HCT116 (cell line): ENCODE results near the gene TDRD7. TPM values are rescaled to one million over a fixed set of nuclear protein-coding genes. Genes with fewer than 3 reads are reported as not detected.

Experiments used
- ATAC-seq: fragments of 200-7000 bp; cut with Tn5 transposase; 2 replicates; pipeline ENCODE4 v1.9.1; 2020; ENCODE audit warnings: mild to moderate bottlenecking, moderate library complexity
- BruUV-seq: library from RNA; stranded (reverse); fragments of 400-500 nt; replicated peaks from 2 replicates; lab custom pipeline; 2021; lab: Mats Ljungman, UMichigan
- CTCF ChIA-PET: fragments of 300-600 bp; sonication (Branson Sonifier 250); formaldehyde crosslinking; loops from one replicate; lab custom pipeline; 2021; ENCODE audit warnings: antibody characterized with exemption; lab: Charles Lee
- POLR2A ChIA-PET: fragments of 300-600, 350-600 bp; sonication (Branson Sonifier 250); formaldehyde crosslinking; loops from one replicate; lab custom pipeline; 2021; ENCODE audit warnings: antibody characterized with exemption; lab: Charles Lee
- RAD21 ChIA-PET, 2 experiments: fragments of 300-600 bp; sonication (Branson Sonifier 250); formaldehyde crosslinking; loops; one replicate each; lab custom pipeline; 2023; ENCODE audit warnings: low total read pairs in 2 of 2; ENCODE audit not compliant: uncharacterized antibody in 2 of 2, unreplicated experiment in 2 of 2, low non-redundant PET in 1 of 2; lab: Charles Lee
- DNase-seq: peaks from one replicate; pipeline ENCODE4 v3.0.0-alpha.2; 2010; ENCODE audit warnings: low read depth, low spot score
- H2AFZ ChIP-seq: fragments of 200-600 bp; shearing (Covaris generic), sonication (generic); 2 replicates; pipeline ENCODE4 v1.6.1; 2017; ENCODE audit warnings: low read depth, mixed run types, mixed read lengths, antibody characterized with exemption, low read length; ENCODE audit not compliant: poor library complexity, severe bottlenecking
- H3K27ac ChIP-seq: 2 replicates; pipeline ENCODE4 v1.5.1; 2012; ENCODE audit warnings: low read depth, low read length
- H3K27me3 ChIP-seq: fragments of 200-600 bp; sonication (generic); 2 replicates; pipeline ENCODE4 v1.6.1; 2016; ENCODE audit warnings: mixed run types, low read length, mixed read lengths; ENCODE audit not compliant: insufficient read depth
- H3K36me3 ChIP-seq, 2 experiments: fragments of 200-500 bp in 1 of 2; fragments of 200-600 bp in 1 of 2; sonication (Bioruptor generic) in 1 of 2; sonication (generic) in 1 of 2; 2 replicates each; pipeline versions ENCODE4 v1.5.1 to v1.6.1; 2014 to 2016; ENCODE audit warnings: low read length in 2 of 2, inconsistent platforms in 1 of 2, mixed read lengths in 1 of 2, mixed run types in 1 of 2; ENCODE audit not compliant: insufficient read depth in 2 of 2, control insufficient read depth in 1 of 2
- H3K4me1 ChIP-seq, 2 experiments: fragments of 200-600 bp in 1 of 2; sonication (generic) in 1 of 2; 2 replicates each; pipeline versions ENCODE4 v1.5.1 to v1.6.1; 2012 to 2017; ENCODE audit warnings: low read length in 2 of 2, inconsistent platforms in 1 of 2, mild to moderate bottlenecking in 1 of 2, mixed read lengths in 1 of 2, mixed run types in 1 of 2, moderate library complexity in 1 of 2; ENCODE audit not compliant: insufficient read depth in 2 of 2, control insufficient read depth in 1 of 2
- H3K4me2 ChIP-seq: fragments of 200-600 bp; sonication (generic); 2 replicates; pipeline ENCODE4 v1.6.1; 2017; ENCODE audit warnings: mixed run types, low read length, mixed read lengths
- H3K4me3 ChIP-seq, 2 experiments: fragments of 200-600 bp in 1 of 2; sonication (generic) in 1 of 2; replicated peaks in 1 of 2; 2 replicates each; pipeline ENCODE4 v1.5.1; 2011 to 2016; ENCODE audit warnings: low read length in 2 of 2, control low read depth in 1 of 2, low read depth in 1 of 2, mild to moderate bottlenecking in 1 of 2, mixed read lengths in 1 of 2, mixed run types in 1 of 2
- H3K79me2 ChIP-seq: fragments of 200-600 bp; sonication (generic); 2 replicates; pipeline ENCODE4 v1.6.1; 2017; ENCODE audit warnings: mild to moderate bottlenecking, mixed run types, low read length, moderate library complexity, mixed read lengths; ENCODE audit not compliant: insufficient read depth
- H3K9ac ChIP-seq: fragments of 200-600 bp; sonication (generic); 2 replicates; pipeline ENCODE4 v1.6.1; 2016; ENCODE audit warnings: low read length, mixed read lengths
- H3K9me2 ChIP-seq: fragments of 200-600 bp; sonication (generic), shearing (Covaris generic); 2 replicates; pipeline ENCODE4 v1.6.1; 2017; ENCODE audit warnings: mixed run types, mild to moderate bottlenecking, moderate library complexity; ENCODE audit not compliant: insufficient read depth
- H3K9me3 ChIP-seq, 2 experiments: fragments of 200-500 bp in 1 of 2; fragments of 200-600 bp in 1 of 2; sonication (Bioruptor generic) in 1 of 2; sonication (generic) in 1 of 2; 2 replicates each; pipeline ENCODE4 v1.6.1; 2014 to 2017; ENCODE audit warnings: low read length in 2 of 2, mixed read lengths in 2 of 2, inconsistent platforms in 1 of 2, low read depth in 1 of 2, mild to moderate bottlenecking in 1 of 2, mixed run types in 1 of 2, moderate library complexity in 1 of 2; ENCODE audit not compliant: control insufficient read depth in 1 of 2, insufficient read depth in 1 of 2
- H4K20me1 ChIP-seq: fragments of 200-600 bp; sonication (generic), shearing (Covaris generic); 2 replicates; pipeline ENCODE4 v1.6.1; 2017; ENCODE audit warnings: mixed run types, mild to moderate bottlenecking, moderate library complexity; ENCODE audit not compliant: insufficient read depth
- FOSL1 ChIP-seq: IDR thresholded peaks from 2 replicates; pipeline ENCODE4 v1.6.1; 2012; ENCODE audit warnings: low read depth
- JUND ChIP-seq: IDR thresholded peaks from 2 replicates; pipeline ENCODE4 v1.6.1; 2012
- RAD21 ChIP-seq: IDR thresholded peaks from 2 replicates; pipeline ENCODE4 v1.6.1; 2012; ENCODE audit warnings: low read depth, mild to moderate bottlenecking
- SP1 ChIP-seq: IDR thresholded peaks from 2 replicates; pipeline ENCODE4 v1.6.1; 2012; ENCODE audit warnings: low read depth
- SRF ChIP-seq: IDR thresholded peaks from 2 replicates; pipeline ENCODE4 v1.6.1; 2012; ENCODE audit warnings: low read depth
- ZFX ChIP-seq: fragments of 450-650 bp; IDR thresholded peaks from 2 replicates; pipeline ENCODE4 v1.6.1; 2017
- intact Hi-C: fragments of 100-400 bp; cut with micrococcal nuclease; formaldehyde crosslinking; loops from 2 replicates; pipeline ENCODE4 v1.10.0; 2022
- total RNA-seq: library from RNA; stranded (reverse); gene quantifications from one replicate; pipeline ENCODE4 v1.2.1, GENCODE V29; 2021; ENCODE audit not compliant: unreplicated experiment
- TF ChIP-seq, protein P1 (sequence below): IDR thresholded peaks from 2 replicates; pipeline ENCODE4 v1.6.1; 2012

Gene TDRD7
- total RNA-seq, 1 experiment from 2014 or later, result 8.0 TPM

DNA sequence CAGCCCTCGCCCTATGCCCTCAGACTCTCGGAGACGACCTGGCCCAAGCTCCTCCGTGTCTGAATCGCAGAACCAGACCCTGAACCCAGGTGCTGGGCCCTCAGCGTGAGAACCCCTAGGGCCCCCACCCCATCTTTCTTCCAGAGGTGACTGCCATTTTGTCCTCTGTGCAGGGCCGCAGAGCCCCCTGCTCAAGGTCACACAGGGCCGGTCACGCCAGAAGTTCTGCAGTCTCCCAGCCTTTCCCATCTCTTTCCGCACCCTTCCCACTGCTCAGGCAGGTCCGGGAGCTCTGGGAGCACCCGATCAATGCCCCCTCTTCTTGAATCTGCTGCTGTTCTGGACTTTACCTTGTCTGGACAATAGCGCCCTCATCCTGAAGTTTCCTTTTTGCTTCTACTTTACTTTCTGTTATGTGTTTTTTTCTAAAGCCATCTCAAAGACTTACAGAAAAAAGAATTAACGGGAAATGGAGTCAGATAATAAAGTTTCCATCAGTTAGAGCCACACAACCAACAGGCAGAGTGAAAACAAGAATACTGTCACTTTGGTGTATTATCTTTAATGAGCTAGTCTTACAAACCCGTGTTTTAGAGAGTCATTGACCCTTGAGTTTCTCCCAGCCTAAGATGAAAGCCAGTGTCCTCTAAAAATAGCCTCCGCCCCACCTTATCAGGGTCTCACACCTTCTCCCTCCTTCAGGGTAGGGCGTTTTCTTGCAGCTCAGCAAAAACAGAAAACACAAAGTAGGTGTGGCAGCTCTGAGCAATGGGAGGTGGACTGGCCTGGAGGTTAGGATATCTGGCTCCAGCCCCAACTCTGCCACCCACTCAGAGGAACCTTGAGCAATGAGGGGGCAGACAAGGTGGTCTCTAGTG, 91.3 kb downstream of the TDRD7 start:
- Histone ChIP-seq H3K36me3 (no peaks in the 10 kb centered on the region), H3K27me3 (peaks cover 5% of the 10 kb centered on the region; the same call in 1 of the 2 replicates), H3K27ac (no peak overlapping the region), H3K9ac (no peak overlapping the region), H4K20me1 (no peaks in the 10 kb centered on the region), H3K79me2 (no peaks in the 10 kb centered on the region), H3K9me2 (no peaks in the 10 kb centered on the region), H2AFZ (no peak overlapping the region), H3K9me3 (no peaks in the 10 kb centered on the region), H3K4me1 (peaks cover 0 to 16% of the 10 kb centered on the region in 2 experiments; a peak in 1 of 4 replicates), H3K4me2 (no peak overlapping the region), H3K4me3 (no peak overlapping the region)
- TF ChIP-seq SRF (no peak), FOSL1 (no peak), SP1 (no peak), ZFX (no peak)
- intact Hi-C loops, result no loop called here
- ATAC-seq (no peak), DNase-seq (no peak)
- BruUV-seq, result TSS peak; percentile 38
- RAD21 ChIA-PET, result no interaction called here
- CTCF ChIA-PET, result interaction anchor here (1.1 kb wide), 1 partner anchor 95 kb away, joined by 4 read pairs; no protein-coding TSS in a partner anchor
- POLR2A ChIA-PET, result no interaction called here

DNA sequence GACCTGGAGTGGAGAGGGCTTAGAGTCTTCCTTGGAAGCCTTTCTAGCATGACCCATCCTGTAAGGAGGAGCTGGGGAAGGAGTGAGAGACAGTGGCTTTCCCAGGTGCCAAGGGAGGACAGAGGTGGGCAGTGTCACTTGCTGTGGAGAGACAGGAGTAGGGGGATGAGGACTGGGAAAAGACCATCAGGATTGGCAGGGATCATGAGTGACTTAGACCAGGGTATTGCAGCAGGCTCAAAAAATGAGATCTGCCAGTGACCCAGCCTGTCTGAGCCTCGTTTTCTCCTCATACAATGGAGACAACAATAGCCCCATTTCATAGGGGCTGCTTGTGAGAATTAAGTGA, 91.9 kb downstream of the TDRD7 start:
- POLR2A ChIA-PET, result interaction anchor here (1.1 kb wide), 1 partner anchor 95 kb away, joined by 4 read pairs; no protein-coding TSS in a partner anchor
- Histone ChIP-seq H3K27me3 (peaks cover 5% of the 10 kb centered on the region; the same call in 1 of the 2 replicates), H3K79me2 (no peaks in the 10 kb centered on the region), H2AFZ (no peak overlapping the region), H3K4me3 (no peak overlapping the region), H3K36me3 (no peaks in the 10 kb centered on the region), H3K4me2 (no peak overlapping the region), H3K4me1 (peaks cover 0 to 16% of the 10 kb centered on the region in 2 experiments; a peak in 1 of 4 replicates), H3K9ac (no peak overlapping the region), H3K9me3 (no peaks in the 10 kb centered on the region), H3K27ac (no peak overlapping the region), H4K20me1 (no peaks in the 10 kb centered on the region), H3K9me2 (no peaks in the 10 kb centered on the region)
- DNase-seq (no peak), ATAC-seq (no peak)
- intact Hi-C loops, result no loop called here
- CTCF ChIA-PET, result interaction anchor here (1.1 kb wide), 1 partner anchor 95 kb away, joined by 4 read pairs; no protein-coding TSS in a partner anchor
- no TSS peak for BruUV-seq
- RAD21 ChIA-PET, result no interaction called here
- TF ChIP-seq RAD21 (no peak), FOSL1 (no peak), JUND (no peak), ZFX (no peak)
- TF ChIP-seq, protein P1, sequence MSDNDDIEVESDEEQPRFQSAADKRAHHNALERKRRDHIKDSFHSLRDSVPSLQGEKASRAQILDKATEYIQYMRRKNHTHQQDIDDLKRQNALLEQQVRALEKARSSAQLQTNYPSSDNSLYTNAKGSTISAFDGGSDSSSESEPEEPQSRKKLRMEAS, result no peak
